Stimulated activated CD8-positive, alpha-beta memory T cell treated with anti-CD3 and anti-CD28 coated beads, Interleukin-4, amount 100 ng/mL, for 1 hour (primary cell): Measurements from ENCODE around the gene GABRD.

Source experiments
- DNase-seq, 2 donors: peaks; one replicate each; pipeline ENCODE4 v3.0.0-alpha.2; 2020; ENCODE audit warnings: low read depth in 2 of 2, low spot score in 1 of 2

Gene GABRD

GRCh38 chr1:2018217-2019171 lies 651 bp upstream of the GABRD start:
- no peak for DNase-seq

GRCh38 chr1:2019571-2020309 lies 595 bp downstream of the GABRD start:
- no peak for DNase-seq

GRCh38 chr1:2020310-2020655 lies 1.1 kb downstream of the GABRD start:
- DNase-seq: no peak

- DNase-seq: no peak
Measured at GRCh38 chr1:2021550-2021949, 2.4 kb downstream of the GABRD start.

GRCh38 chr1:2022063-2022770 lies 3.1 kb downstream of the GABRD start:
- no peak for DNase-seq

GRCh38 chr1:2023187-2023586 lies 4.0 kb downstream of the GABRD start:
- DNase-seq: no peak

GRCh38 chr1:2024451-2024850 lies 5.3 kb downstream of the GABRD start:
- DNase-seq: no peak

- no peak for DNase-seq
Measured at GRCh38 chr1:2024887-2025286, 5.7 kb downstream of the GABRD start.

- no peak for DNase-seq
Measured at GRCh38 chr1:2025491-2025981, 6.4 kb downstream of the GABRD start.

- no peak for DNase-seq
Measured at GRCh38 chr1:2027961-2028583, 8.9 kb downstream of the GABRD start.

GRCh38 chr1:2028870-2029560 lies 9.9 kb downstream of the GABRD start:
- no peak for DNase-seq

GRCh38 chr1:2029561-2029960 lies 10.4 kb downstream of the GABRD start:
- no peak for DNase-seq

GRCh38 chr1:2030076-2030871 lies 11.1 kb downstream of the GABRD start:
- DNase-seq: no peak

- DNase-seq: no peak
Measured at GRCh38 chr1:2031546-2032540, 12.7 kb downstream of the GABRD start.

- no peak for DNase-seq
Measured at GRCh38 chr1:2032737-2033136, 13.6 kb downstream of the GABRD start.

- no peak for DNase-seq
Measured at GRCh38 chr1:2033165-2033564, 14.0 kb downstream of the GABRD start.

- no peak for DNase-seq
Measured at GRCh38 chr1:2036287-2036686, 17.1 kb downstream of the GABRD start.

- DNase-seq: no peak
Measured at GRCh38 chr1:2037314-2037979, 18.3 kb downstream of the GABRD start.
